HEK293 (cell line): ENCODE measurements around the gene CACNA1H.

Source experiments
- CTCF ChIA-PET: fragments of 350-600 bp; formaldehyde crosslinking; extraction: SDS; loops from one replicate; lab custom pipeline; 2021; ENCODE audit warnings: antibody characterized with exemption; lab: Yijun Ruan, JAX
- POLR2A ChIA-PET: fragments of 300-600 bp; formaldehyde crosslinking; extraction: SDS; loops from one replicate; lab custom pipeline; 2020; ENCODE audit warnings: antibody characterized with exemption, inconsistent platforms; lab: Yijun Ruan, JAX
- H3K27ac ChIP-seq: fragments of 200-500 bp; sonication (Bioruptor generic); 2 replicates; pipeline ENCODE4 v1.5.1; 2014; ENCODE audit warnings: low read depth, low read length, control low read depth, inconsistent platforms; ENCODE audit errors: extremely low read depth
- H3K36me3 ChIP-seq, 2 experiments: fragments of 200-500 bp in 1 of 2; sonication (Bioruptor generic) in 1 of 2; 1 replicate in 1 of 2; 2 replicates in 1 of 2; pipeline ENCODE4 v1.5.1; 2014 to 2017; ENCODE audit warnings: inconsistent platforms in 2 of 2, low read length in 2 of 2; ENCODE audit not compliant: control insufficient read depth in 2 of 2, insufficient read depth in 1 of 2
- H3K4me1 ChIP-seq: fragments of 200-500 bp; sonication (Bioruptor generic); 2 replicates; pipeline ENCODE4 v1.5.1; 2014; ENCODE audit warnings: mild to moderate bottlenecking, low read length, inconsistent platforms; ENCODE audit not compliant: control insufficient read depth, insufficient read depth
- H3K4me3 ChIP-seq: 2 replicates; pipeline ENCODE4 v1.5.1; 2011; ENCODE audit warnings: low read depth, mild to moderate bottlenecking, control low read depth, low read length, moderate library complexity
- H3K9me3 ChIP-seq: fragments of 200-500 bp; sonication (Bioruptor generic); 2 replicates; pipeline ENCODE4 v1.5.1; 2014; ENCODE audit warnings: low read depth, low read length, inconsistent platforms; ENCODE audit not compliant: control insufficient read depth, insufficient read depth
- AEBP2 ChIP-seq: fragments of 450-650 bp; formaldehyde crosslinking; IDR thresholded peaks from 2 replicates; pipeline ENCODE4 v1.5.1; 2016; ENCODE audit warnings: missing biosample characterization, missing genetic modification characterization, borderline replicate concordance
- INSM2 ChIP-seq: fragments of 450-650 bp; formaldehyde crosslinking; IDR thresholded peaks from 2 replicates; pipeline ENCODE4 v1.5.1; 2016; ENCODE audit warnings: missing biosample characterization, missing genetic modification characterization
- TSHZ1 ChIP-seq: fragments of 450-650 bp; formaldehyde crosslinking; IDR thresholded peaks from 2 replicates; pipeline ENCODE4 v1.5.1; 2016; ENCODE audit warnings: missing biosample characterization, missing genetic modification characterization, borderline replicate concordance
- ZBTB20 ChIP-seq: fragments of 450-650 bp; formaldehyde crosslinking; IDR thresholded peaks from 2 replicates; pipeline ENCODE4 v1.5.1; 2016; ENCODE audit warnings: missing biosample characterization, missing genetic modification characterization
- ZNF221 ChIP-seq: fragments of 450-650 bp; formaldehyde crosslinking; IDR thresholded peaks from 2 replicates; pipeline ENCODE4 v1.5.1; 2017; ENCODE audit warnings: missing biosample characterization, missing genetic modification characterization, borderline replicate concordance
- ZNF366 ChIP-seq: fragments of 450-650 bp; formaldehyde crosslinking; conservative IDR thresholded peaks from 2 replicates; pipeline ENCODE4 v1.5.1; 2016; ENCODE audit warnings: missing biosample characterization, missing genetic modification characterization
- ZNF404 ChIP-seq: fragments of 450-650 bp; formaldehyde crosslinking; IDR thresholded peaks from 2 replicates; pipeline ENCODE4 v1.5.1; 2017; ENCODE audit warnings: missing biosample characterization, missing genetic modification characterization
- ZNF416 ChIP-seq: fragments of 450-650 bp; formaldehyde crosslinking; IDR thresholded peaks from 2 replicates; pipeline ENCODE4 v1.5.1; 2016; ENCODE audit warnings: missing biosample characterization, missing genetic modification characterization
- ZNF623 ChIP-seq: fragments of 450-650 bp; formaldehyde crosslinking; IDR thresholded peaks from 2 replicates; pipeline ENCODE4 v1.5.1; 2016; ENCODE audit warnings: missing biosample characterization, missing genetic modification characterization
- ZNF707 ChIP-seq: fragments of 450-650 bp; formaldehyde crosslinking; IDR thresholded peaks from 2 replicates; pipeline ENCODE4 v1.5.1; 2016; ENCODE audit warnings: missing biosample characterization, missing genetic modification characterization
- ZNF792 ChIP-seq: fragments of 450-650 bp; formaldehyde crosslinking; IDR thresholded peaks from 2 replicates; pipeline ENCODE4 v1.5.1; 2016; ENCODE audit warnings: missing biosample characterization, missing genetic modification characterization
- ZSCAN5A ChIP-seq: fragments of 450-650 bp; formaldehyde crosslinking; IDR thresholded peaks from 2 replicates; pipeline ENCODE4 v1.5.1; 2016; ENCODE audit warnings: missing biosample characterization, missing genetic modification characterization
- TF ChIP-seq, protein P1 (sequence below): fragments of 450-650 bp; formaldehyde crosslinking; IDR thresholded peaks from 2 replicates; pipeline ENCODE4 v1.5.1; 2016; ENCODE audit warnings: missing biosample characterization, missing genetic modification characterization, borderline replicate concordance
- TF ChIP-seq, protein P2 (sequence below): fragments of 450-650 bp; formaldehyde crosslinking; IDR thresholded peaks from 2 replicates; pipeline ENCODE4 v1.5.1; 2016; ENCODE audit warnings: missing biosample characterization, missing genetic modification characterization
- TF ChIP-seq, protein P3 (sequence below): fragments of 450-650 bp; formaldehyde crosslinking; conservative IDR thresholded peaks from 2 replicates; pipeline ENCODE4 v1.5.1; 2016; ENCODE audit warnings: low read depth, missing biosample characterization, missing genetic modification characterization

CACNA1H gene

GRCh38 chr16:1113889-1114526 lies 38.9 kb upstream of the CACNA1H start (continued):
- TF ChIP-seq, protein P1, sequence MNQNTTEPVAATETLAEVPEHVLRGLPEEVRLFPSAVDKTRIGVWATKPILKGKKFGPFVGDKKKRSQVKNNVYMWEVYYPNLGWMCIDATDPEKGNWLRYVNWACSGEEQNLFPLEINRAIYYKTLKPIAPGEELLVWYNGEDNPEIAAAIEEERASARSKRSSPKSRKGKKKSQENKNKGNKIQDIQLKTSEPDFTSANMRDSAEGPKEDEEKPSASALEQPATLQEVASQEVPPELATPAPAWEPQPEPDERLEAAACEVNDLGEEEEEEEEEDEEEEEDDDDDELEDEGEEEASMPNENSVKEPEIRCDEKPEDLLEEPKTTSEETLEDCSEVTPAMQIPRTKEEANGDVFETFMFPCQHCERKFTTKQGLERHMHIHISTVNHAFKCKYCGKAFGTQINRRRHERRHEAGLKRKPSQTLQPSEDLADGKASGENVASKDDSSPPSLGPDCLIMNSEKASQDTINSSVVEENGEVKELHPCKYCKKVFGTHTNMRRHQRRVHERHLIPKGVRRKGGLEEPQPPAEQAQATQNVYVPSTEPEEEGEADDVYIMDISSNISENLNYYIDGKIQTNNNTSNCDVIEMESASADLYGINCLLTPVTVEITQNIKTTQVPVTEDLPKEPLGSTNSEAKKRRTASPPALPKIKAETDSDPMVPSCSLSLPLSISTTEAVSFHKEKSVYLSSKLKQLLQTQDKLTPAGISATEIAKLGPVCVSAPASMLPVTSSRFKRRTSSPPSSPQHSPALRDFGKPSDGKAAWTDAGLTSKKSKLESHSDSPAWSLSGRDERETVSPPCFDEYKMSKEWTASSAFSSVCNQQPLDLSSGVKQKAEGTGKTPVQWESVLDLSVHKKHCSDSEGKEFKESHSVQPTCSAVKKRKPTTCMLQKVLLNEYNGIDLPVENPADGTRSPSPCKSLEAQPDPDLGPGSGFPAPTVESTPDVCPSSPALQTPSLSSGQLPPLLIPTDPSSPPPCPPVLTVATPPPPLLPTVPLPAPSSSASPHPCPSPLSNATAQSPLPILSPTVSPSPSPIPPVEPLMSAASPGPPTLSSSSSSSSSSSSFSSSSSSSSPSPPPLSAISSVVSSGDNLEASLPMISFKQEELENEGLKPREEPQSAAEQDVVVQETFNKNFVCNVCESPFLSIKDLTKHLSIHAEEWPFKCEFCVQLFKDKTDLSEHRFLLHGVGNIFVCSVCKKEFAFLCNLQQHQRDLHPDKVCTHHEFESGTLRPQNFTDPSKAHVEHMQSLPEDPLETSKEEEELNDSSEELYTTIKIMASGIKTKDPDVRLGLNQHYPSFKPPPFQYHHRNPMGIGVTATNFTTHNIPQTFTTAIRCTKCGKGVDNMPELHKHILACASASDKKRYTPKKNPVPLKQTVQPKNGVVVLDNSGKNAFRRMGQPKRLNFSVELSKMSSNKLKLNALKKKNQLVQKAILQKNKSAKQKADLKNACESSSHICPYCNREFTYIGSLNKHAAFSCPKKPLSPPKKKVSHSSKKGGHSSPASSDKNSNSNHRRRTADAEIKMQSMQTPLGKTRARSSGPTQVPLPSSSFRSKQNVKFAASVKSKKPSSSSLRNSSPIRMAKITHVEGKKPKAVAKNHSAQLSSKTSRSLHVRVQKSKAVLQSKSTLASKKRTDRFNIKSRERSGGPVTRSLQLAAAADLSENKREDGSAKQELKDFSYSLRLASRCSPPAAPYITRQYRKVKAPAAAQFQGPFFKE (tag by site-specific recombination): no peak
- TF ChIP-seq ZNF623 (no peak), ZNF221 (tag by site-specific recombination) (no peak), ZNF792 (tag by site-specific recombination) (no peak), ZNF707 (tag by site-specific recombination) (no peak), TSHZ1 (tag by site-specific recombination) (no peak), ZNF366 (tag by site-specific recombination) (no peak), ZBTB20 (tag by site-specific recombination) (no peak)
- TF ChIP-seq, protein P2, sequence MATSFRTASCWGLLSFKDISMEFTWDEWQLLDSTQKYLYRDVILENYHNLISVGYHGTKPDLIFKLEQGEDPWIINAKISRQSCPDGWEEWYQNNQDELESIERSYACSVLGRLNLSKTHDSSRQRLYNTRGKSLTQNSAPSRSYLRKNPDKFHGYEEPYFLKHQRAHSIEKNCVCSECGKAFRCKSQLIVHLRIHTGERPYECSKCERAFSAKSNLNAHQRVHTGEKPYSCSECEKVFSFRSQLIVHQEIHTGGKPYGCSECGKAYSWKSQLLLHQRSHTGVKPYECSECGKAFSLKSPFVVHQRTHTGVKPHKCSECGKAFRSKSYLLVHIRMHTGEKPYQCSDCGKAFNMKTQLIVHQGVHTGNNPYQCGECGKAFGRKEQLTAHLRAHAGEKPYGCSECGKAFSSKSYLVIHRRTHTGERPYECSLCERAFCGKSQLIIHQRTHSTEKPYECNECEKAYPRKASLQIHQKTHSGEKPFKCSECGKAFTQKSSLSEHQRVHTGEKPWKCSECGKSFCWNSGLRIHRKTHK (tag by site-specific recombination): no peak

GRCh38 chr16:1116693-1117077 lies 36.2 kb upstream of the CACNA1H start:
- no peak overlapping the region for H3K27ac ChIP-seq
- no peaks in the 10 kb centered on the region for H3K36me3 ChIP-seq
- H3K4me1 ChIP-seq: no peaks in the 10 kb centered on the region
- H3K9me3 ChIP-seq: no peaks in the 10 kb centered on the region
- ChIA-PET CTCF (no interaction called here), POLR2A (no interaction called here)
- no peak overlapping the region for H3K4me3 ChIP-seq
- TF ChIP-seq ZSCAN5A (tag by site-specific recombination): no peak
- no peak for TF ChIP-seq ZNF416
- no peak for TF ChIP-seq INSM2 (tag by site-specific recombination)
- no peak for TF ChIP-seq ZNF404
- no peak for TF ChIP-seq AEBP2
- TF ChIP-seq, protein P3, sequence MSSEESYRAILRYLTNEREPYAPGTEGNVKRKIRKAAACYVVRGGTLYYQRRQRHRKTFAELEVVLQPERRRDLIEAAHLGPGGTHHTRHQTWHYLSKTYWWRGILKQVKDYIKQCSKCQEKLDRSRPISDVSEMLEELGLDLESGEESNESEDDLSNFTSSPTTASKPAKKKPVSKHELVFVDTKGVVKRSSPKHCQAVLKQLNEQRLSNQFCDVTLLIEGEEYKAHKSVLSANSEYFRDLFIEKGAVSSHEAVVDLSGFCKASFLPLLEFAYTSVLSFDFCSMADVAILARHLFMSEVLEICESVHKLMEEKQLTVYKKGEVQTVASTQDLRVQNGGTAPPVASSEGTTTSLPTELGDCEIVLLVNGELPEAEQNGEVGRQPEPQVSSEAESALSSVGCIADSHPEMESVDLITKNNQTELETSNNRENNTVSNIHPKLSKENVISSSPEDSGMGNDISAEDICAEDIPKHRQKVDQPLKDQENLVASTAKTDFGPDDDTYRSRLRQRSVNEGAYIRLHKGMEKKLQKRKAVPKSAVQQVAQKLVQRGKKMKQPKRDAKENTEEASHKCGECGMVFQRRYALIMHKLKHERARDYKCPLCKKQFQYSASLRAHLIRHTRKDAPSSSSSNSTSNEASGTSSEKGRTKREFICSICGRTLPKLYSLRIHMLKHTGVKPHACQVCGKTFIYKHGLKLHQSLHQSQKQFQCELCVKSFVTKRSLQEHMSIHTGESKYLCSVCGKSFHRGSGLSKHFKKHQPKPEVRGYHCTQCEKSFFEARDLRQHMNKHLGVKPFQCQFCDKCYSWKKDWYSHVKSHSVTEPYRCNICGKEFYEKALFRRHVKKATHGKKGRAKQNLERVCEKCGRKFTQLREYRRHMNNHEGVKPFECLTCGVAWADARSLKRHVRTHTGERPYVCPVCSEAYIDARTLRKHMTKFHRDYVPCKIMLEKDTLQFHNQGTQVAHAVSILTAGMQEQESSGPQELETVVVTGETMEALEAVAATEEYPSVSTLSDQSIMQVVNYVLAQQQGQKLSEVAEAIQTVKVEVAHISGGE (tag by site-specific recombination): no peak
